ENCODE results near the gene ITCH.
A peak's percentile ranks its signal among the peaks of the same experiment; 100 is the strongest.
"Not testable (repeated sequence)": the region's sequence is repeated elsewhere in the genome, so short reads cannot be mapped to it uniquely, and the experiment has no call there.

ITCH gene

GRCh38 chr20:34514897-34515483 is 151.9 kb downstream of the ITCH start:
- DNase-seq: peak in 1 of 2 donors; percentile 25

GRCh38 chr20:34515484-34516246 is 152.6 kb downstream of the ITCH start:
- DNase-seq: peak in 1 of 2 donors; percentile 7

GRCh38 chr20:34516247-34517113 is 153.4 kb downstream of the ITCH start, which contains the start of gene DYNLRB1:
TSS of gene DYNLRB1 (plus strand) at chr20:34516422. CDS start at chr20:34516459, 37 bp downstream.
- peak; percentile 94 to 99 for DNase-seq

- peak; percentile 70 to 71 for DNase-seq
Measured at GRCh38 chr20:34517114-34517505, 154.0 kb downstream of the ITCH start.

- not testable (repeated sequence) for DNase-seq
Measured at GRCh38 chr20:34518863-34519262, 155.8 kb downstream of the ITCH start.

- DNase-seq: not testable (repeated sequence)
Measured at GRCh38 chr20:34519841-34520240, 156.8 kb downstream of the ITCH start.

GRCh38 chr20:34522969-34523871 is 160.1 kb downstream of the ITCH start:
- peak in 1 of 2 donors; percentile 14 for DNase-seq

GRCh38 chr20:34524426-34524825 is 161.4 kb downstream of the ITCH start:
- DNase-seq: no peak

- DNase-seq: no peak
Measured at GRCh38 chr20:34525342-34525708, 162.3 kb downstream of the ITCH start.

GRCh38 chr20:34525709-34526416 is 162.8 kb downstream of the ITCH start:
- DNase-seq: peak in 1 of 2 donors; percentile 12

- no peak for DNase-seq
Measured at GRCh38 chr20:34526466-34526865, 163.4 kb downstream of the ITCH start.

GRCh38 chr20:34527016-34527415 is 163.9 kb downstream of the ITCH start:
- DNase-seq: no peak

GRCh38 chr20:34528921-34529297 is 165.8 kb downstream of the ITCH start:
- DNase-seq: no peak

- no peak for DNase-seq
Measured at GRCh38 chr20:34529742-34530141, 166.7 kb downstream of the ITCH start.

GRCh38 chr20:34530342-34530741 is 167.3 kb downstream of the ITCH start:
- DNase-seq: no peak

GRCh38 chr20:34531608-34532265 is 168.7 kb downstream of the ITCH start:
- DNase-seq: no peak

GRCh38 chr20:34532320-34532719 is 169.2 kb downstream of the ITCH start:
- no peak for DNase-seq

- no peak for DNase-seq
Measured at GRCh38 chr20:34532756-34533155, 169.7 kb downstream of the ITCH start.

- no peak for DNase-seq
Measured at GRCh38 chr20:34534391-34535165, 171.5 kb downstream of the ITCH start.

GRCh38 chr20:34535301-34535840 is 172.3 kb downstream of the ITCH start:
- DNase-seq: no peak

All from inflammatory macrophage treated with lipopolysaccharide for 1 hour (primary cell).